SU-DHL-6 (cell line): Measurements from ENCODE around the gene ZNF300.

Experiments
- CTCF ChIP-seq: fragments of 200-600 bp; sonication (generic); IDR thresholded peaks from one replicate; pipeline ENCODE4 v1.5.1; 2017; ENCODE audit warnings: antibody characterized with exemption, mild to moderate bottlenecking, low read length, moderate library complexity; ENCODE audit not compliant: insufficient read depth, poor library complexity, severe bottlenecking
- EZH2phosphoT487 ChIP-seq: fragments of 200-600 bp; sonication (generic), shearing (Covaris generic); conservative IDR thresholded peaks from 2 replicates; pipeline ENCODE4 v1.6.1; 2018; ENCODE audit warnings: mild to moderate bottlenecking, antibody characterized with exemption, low read length, moderate library complexity, mixed read lengths

- TF ChIP-seq CTCF (no peak), EZH2phosphoT487 (no peak)
These were observed 40.7 kb upstream of the ZNF300 start for GRCh38 chr5:150945486-150945885.
